GM19238 (cell line): Measurements from ENCODE around the gene TMEM131L.
"Not testable (repeated sequence)": the region's sequence is repeated elsewhere in the genome, so short reads cannot be mapped to it uniquely, and the experiment has no call there.

ENCODE experiments used
- DNase-seq: peaks from one replicate; pipeline ENCODE4 v3.0.0; 2011; ENCODE audit warnings: low spot score; ENCODE audit not compliant: insufficient read length

The TMEM131L gene

DNA sequence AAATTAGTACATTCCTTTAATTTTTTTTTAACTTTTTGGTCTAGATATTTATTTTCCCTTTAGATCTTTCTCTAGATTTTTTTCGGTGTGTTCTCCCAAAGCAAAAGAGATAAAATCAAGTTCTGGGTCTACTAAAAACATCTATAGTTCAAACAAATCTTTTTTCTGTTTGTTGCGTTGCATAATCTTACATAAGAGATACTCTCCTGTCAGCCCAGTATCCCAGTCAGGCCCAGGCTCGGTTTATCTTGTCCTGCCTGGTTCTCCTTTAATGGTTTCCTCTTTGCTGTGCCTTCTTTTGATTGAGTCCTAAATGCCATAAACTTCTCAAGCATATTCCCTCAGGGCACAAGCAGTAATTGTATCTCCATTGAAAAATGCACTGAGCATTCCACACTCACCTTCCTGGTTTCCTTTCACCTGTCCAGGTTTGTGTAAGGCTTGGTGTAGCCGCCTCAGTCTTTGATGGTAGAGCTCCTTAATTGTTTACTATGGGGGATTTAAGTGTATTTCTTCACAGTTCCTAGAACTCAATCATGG, 104.9 kb downstream of the TMEM131L start:
- no peak for DNase-seq

DNA sequence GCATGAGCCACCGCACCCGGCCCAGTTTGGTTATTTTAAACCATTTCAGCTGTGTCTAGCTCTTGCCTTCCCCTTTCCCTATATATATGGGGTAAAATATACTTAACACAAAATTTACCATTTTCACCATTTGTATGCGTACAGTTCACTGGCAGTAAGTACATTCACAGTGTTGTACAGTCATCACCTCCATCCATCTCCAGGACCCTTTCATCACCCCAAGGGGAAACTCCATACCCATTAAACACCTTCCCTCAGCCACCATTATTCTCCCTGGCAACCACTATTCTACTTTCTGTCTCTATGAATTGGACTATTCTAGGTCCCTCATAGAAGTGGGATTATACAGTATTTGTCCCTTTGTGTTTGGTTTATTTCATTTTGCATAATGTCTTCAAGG, 106.4 kb downstream of the TMEM131L start:
- DNase-seq = no peak

DNA sequence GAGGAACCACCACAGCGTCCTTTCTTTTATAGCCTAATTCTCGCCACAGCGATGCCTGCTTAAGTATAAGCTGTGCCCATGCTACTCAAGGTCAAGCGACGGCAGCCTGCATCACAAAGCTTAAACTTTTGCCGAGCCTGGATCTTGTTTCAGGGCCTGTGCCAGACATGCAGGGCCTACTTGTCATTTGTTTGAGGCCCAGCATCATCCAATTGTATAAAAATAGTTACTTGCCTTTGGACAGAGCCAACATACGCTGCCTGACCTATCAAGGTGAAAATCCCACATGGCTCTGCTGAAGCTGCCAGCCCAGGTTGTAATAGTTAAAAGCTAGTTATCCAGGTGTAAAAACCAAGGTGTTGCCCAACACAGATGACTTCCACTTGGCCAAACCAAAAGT, 107.1 kb downstream of the TMEM131L start:
- no peak for DNase-seq

DNA sequence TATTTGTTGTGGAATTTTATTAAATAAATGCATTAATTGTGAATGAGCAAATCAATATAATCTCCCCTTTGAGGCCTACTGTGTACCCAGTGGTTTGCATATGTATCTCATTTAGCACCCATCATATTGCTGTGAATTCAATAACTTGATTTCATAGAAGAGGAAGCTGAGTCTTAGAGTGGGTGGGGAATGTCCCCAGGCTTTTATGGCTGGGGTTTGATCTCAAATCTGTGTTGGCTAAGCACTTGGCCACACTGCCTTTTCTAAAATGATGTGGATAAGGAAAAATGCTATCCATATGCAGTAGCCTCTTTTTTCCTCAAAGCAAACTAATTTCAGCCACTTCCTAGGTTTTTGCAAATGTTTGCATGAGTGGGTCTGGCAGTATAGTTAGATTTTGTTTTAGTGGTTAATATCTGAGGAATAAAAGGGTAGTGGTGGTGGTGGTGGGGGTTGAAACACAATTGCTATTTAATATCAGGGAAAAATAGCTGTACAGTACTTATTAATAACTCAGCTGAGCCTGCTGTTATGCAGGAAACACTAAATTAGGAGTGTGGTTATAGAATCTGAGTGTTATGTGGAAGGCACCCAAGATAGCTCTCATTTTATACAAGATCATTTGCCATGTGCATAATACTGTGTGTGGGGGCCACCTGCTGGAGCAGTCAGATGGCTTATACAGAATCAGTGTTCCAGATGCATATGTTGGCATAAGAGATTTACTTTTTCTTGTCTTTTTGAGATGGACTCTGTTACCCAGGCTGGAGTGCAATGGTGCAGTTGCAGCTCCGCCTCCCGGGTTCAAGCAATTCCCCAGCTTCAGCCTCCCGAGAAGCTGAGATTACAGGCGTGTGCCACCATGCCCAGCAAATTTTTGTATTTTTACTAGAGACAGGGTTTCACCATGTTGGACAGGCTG, 108.0 kb downstream of the TMEM131L start:
- DNase-seq = no peak

DNA sequence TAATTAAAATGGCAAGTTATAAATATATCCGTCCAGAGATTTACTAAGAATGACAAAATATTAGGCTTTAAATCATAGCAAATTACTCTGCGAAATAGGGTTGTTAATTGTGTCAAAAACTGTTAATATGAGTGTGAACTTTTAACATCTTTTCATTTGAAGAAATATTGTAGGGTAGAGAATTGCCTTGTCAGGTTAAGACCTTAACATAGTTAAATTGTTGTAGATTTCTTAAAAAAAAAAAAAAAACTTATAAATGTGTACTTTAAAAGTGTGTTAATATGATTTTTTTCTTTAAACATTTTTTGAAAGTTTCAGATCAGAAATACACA, 110.2 kb downstream of the TMEM131L start:
- no peak for DNase-seq

DNA sequence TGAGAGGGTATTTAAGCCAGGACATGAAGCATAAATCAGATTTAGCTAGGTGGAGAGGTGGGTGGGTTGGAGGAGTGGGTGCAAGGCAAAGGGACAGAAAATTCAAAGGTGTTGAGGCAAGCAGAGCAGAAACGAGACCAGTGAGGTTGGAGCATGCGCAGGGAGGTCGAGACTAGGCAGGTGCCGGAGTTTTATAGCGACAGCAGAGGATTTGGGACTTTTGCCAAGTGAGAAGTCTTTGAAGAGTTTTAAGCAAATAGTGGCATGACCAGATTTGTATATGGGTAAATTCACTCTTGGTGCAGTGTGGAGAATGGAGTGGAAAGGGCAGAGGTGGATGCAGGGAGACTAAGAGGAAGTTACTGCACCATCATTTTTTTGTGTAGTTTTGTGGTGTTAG, 110.9 kb downstream of the TMEM131L start:
- no peak for DNase-seq

DNA sequence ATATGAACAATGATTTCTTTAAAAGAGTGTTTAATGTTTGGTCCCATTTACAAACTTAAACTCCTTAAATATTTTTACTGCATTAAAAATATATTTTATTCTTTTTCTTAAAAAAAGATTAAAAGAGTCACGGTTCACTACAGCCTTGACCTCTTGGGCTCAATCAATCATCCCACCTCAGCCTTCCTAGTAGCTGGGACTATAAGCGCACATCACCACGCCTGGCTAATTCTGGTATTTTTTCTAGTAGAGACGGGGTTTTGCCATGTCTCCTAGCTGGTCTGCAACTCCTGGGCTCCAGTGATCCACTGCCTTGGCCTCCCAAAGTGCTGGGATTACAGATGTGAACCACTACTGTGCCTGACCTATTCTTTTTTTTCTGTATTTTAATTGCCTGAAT, 113.2 kb downstream of the TMEM131L start:
- DNase-seq = no peak

DNA sequence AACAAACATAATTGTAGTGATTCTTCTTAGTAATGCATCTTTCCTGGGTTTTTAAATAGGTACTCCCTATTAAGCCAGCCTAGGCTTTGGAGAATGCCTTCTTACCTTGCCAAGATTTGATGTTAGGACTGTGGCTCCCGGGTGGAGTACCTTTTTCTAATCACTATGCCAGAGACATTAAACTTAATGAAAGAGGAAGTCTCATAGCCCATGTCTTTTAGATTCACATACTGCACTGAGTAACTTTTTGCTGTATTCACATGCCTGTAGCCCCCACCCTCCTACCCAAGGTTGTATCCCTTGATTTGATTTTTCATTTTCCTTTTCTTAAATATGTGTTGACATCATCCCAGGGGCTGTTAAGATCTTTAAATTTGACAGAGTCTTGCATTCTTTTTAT, 113.7 kb downstream of the TMEM131L start:
- DNase-seq = no peak

DNA sequence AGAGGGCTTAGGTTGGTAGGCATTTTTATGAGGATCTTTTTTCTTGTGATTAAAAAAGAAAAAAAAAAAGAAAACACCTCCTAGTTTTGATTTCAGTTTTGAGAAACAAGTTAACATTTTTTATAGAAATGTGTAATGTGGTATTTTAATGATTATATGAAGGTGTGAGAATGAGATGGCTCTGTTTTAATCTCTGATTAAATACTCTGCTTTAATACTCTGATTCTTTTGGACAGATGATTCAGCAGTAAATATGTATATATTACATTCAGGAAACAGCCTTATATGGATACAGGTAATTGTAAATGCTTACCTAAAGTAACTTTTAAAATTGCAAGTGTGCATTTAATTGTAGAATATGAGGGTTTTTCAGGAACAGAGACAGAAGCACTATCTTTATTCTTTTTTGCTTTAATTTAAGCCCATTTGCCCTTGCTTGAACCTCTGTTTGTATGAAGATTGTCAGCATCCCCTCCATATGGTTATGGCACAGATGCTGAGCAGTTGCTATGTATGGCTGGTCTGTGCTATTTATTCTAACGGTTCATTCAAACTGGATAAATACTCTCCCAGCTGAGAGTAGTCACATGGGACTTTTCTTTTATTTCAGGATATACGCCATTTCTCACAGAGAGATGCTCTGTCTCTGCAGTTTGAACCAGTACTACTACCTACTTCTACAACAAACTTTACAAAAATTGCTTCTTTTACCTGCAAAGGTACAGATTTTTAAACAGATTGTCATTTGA, 117.0 kb downstream of the TMEM131L start:
- no peak for DNase-seq

DNA sequence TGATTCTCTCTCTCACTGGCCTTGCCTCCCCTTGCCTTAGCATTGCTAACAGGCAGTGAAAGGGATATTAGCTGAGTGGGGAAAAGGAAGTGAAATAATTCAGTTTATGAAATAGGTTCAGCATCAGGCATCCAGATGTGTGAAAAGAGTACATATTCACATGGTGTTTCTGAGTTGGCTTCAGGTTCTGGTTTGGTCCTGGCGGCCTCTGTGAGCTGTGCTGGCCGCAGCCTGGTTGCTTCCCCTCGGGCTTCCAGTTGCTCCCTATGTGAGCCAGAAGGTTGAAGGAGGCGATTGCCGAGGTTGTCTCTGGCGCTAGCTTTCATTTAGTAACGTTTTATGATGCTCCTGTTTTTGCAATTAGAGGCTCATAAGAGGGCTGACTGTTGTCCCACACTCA, 118.9 kb downstream of the TMEM131L start:
- no peak for DNase-seq

DNA sequence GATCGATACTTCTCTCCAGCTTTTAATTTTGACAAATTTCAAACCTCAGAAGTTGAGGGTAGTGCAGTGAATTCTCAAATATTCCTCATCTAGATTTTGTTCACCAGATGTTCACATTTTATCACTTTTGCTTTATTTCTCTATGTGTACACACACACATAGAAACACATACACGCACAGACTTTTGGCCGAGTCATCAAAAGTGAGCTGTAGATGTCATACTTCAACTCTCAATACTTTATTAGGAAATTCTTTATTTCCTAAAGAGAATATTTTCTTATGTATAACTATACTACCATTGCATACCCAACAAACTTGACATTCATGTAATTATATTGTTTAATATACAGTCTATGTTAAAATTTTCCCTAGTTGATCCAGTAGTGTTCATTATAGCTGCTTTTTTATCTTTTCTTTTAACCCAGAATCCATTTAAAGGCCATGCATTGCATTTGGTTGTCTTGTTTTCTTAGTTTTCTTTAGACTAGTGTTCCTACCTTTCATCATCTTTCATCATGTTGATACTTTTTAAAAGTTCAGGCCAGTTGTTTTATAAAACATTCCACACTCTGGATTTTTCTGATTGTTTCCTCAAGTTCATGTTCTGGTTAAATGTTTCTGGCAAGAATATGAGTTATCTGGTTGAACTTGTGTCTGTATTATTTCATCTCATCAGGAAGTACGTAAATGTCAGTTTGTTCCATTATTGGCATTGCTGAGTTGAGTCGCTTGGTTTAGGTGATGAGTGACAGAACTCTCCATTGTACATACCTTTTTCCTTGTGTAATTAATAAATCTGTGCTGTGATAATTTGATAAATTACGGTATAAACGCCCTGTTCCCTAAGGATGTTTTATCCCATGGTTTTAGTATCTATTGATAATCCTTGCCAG, 123.8 kb downstream of the TMEM131L start:
- no peak for DNase-seq

DNA sequence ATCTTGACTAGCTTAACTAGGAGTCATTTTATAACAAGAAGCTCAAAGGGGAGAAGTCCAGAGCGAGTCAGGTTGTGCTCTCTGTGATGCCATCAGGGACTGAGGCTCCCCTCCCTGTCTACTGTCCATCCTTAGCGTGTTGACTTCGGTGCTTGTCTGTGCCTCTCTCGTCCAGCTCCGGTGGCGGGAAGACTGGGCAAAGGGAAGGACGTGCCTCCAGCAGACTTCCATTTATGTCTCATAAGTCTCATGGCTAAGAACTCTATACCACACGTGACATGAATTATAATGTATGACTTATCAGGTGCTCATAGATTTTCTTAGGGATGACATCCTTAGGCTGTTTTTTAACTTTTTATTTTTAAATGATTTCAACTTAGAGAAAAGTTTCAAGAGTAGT, 125.3 kb downstream of the TMEM131L start:
- no peak for DNase-seq

DNA sequence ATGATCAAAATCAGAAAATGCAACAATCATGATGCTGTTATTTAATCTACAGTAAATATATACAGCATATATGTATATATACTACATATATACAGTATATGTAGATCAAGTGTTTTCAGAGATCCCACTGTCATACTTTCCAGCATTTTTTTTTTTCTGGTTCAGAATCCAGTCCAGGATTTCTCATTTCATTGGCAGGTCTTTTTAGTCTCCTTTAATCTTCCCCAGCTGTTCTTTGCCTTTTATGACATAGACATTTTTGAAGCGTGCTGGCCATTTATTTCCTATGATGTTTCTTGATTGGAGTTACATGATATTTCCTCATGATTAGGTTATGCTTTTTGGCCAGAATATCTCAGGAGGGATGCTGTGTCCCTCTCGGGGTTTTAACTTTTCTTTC, 125.9 kb downstream of the TMEM131L start:
- no peak for DNase-seq

DNA sequence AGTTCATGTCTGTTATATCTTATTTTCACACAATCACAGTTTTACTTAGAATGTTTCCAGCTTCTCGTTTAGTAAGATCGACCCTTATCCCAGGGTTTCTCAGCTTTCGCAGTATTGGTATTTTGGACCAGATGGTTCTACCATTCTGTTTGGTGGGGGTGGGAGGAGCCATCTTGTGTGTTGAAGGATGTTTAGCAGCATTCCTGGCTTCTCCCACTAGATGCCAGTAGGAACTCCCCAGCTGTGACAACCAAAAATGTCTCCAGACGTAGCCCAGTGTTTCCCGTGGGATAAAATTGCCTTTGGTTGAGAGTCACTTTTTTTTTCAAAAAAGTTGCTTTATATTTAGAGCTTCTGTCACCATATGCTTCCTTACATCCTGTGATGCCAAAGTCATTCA, 127.0 kb downstream of the TMEM131L start:
- no peak for DNase-seq

DNA sequence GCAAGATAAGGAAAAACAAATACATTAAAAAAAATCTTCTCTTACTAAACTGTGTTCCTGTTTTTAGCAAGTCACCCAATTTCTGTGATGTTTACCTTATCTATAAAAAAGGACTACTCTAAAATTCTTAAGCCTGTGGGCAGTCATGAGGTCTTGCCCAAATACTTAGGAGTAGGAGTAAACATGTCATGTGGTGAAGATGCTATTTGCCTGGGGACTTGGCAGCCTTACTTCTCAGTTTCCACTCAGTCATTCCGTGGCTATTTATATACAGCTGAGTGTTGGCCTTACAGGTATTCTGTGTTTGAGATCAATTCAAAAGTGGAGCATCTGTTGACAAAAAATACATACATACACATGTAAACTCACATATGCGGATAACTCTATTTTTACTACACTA, 128.1 kb downstream of the TMEM131L start:
- DNase-seq = no peak

DNA sequence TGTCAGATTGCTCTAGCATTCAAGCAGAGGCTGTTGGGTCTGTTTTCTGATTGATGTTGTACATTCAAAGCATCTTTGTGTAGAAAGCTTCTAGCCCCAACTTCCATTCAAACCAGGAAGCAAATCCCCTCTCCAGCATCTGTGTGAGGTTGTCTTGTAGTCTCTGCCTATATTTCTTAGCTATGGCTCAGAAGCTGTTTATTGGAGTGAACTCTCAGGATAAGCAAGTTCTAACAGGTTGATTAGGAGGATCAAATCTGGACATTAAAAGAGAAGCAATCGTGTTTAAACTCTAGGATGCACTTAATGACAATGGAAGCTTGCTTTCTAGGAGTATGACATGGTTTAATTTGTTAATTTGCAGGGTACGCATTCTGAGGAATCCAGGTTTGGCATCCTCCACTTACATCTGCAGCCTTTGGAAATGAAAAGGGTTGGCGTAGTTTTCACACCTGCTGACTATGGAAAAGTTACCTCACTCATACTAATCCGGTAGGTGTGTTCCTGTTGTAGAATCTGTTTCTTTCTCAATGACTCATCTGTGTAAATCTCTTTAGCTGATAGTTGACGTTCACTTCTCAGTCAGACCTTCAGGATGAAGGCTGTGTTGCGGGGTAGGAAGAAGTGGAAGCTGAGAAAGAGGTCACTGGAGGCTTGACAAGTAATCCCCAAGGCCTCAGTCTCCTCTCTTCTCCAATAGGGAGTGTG, 129.9 kb downstream of the TMEM131L start:
- no peak for DNase-seq

DNA sequence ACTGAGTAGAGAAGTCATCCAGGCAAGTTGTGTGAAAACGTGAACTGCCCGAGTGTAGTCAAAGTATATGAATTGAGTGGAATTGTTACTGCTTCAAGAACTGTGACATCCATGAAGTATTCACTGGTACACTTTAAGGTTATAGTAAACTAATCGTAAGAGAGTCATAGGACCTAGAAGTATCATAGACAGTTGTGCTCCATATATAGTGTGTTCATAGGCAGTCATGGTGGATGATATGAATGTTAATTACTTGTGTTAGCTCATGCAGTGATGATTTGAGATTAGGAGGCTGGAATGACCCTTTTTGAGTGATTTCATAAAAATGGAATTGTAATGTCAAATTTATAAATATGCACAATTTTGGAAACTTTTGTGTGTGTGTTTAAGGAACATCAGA, 136.6 kb downstream of the TMEM131L start:
- no peak for DNase-seq

DNA sequence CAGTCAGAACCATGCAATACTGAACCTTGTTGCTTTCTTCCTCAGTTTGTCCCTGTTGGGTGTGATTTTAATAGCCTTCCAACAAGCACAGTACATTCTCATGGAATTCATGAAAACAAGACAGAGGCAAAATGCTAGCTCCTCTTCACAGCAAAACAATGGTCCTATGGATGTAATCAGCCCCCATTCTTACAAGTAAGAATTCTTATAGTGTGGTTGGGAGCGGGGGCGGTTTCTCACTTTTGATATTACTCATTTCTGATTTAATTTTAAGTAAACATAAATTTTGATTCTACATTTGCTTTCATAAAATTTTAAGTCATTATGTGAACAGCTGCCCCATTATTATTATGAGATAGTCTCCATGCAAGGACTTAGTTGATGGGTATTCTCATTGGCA, 137.1 kb downstream of the TMEM131L start:
- no peak for DNase-seq

DNA sequence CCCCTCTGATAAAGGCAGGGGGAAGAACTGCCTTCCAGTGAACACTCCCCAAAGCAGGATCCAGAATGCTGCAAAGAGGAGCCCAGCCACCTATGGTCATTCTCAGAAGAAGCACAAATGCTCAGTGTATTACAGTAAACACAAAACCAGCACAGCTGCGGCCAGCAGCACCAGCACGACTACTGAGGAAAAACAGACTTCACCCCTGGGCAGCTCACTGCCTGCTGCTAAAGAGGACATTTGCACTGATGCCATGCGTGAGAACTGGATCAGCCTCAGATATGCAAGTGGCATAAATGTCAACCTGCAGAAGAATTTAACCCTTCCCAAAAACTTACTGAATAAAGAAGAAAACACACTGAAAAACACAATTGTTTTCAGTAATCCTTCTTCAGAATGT, 137.7 kb downstream of the TMEM131L start:
- DNase-seq = no peak

DNA sequence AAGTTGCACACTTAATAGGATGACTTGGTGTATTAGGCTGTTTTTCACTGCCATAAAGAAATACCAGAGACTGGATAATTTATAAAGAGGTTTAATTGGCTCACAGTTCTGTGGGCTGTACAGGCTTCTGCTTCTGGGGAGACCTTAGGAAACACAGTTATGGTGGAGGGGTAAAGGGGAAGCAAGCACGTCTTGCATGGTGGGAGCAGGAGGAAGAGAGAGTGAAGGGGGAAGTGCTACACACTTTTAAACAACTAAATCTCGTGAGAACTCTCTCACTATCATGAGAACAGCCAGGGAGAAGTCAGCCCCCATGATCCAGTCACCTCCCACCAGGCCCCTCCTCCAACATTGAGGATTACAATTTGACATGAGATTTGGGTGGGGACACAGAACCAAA, 142.9 kb downstream of the TMEM131L start:
- not testable (repeated sequence) for DNase-seq
